Kidney (tissue), 14 donors: Measurements from ENCODE around the gene RAVER2. TPM values are rescaled to one million over a fixed set of nuclear protein-coding genes. Genes with fewer than 3 reads are reported as not detected.

ENCODE experiments used
- DNase-seq, 5 donors: peaks; one replicate each; pipeline ENCODE4 v3.0.0-alpha.2; 2013 to 2020
- FAIRE-seq: peaks from 2 replicates; lab custom pipeline; 2012; peaks lifted over from hg19 to GRCh38; lab: Jason Lieb, UNC
- H3K27ac ChIP-seq, 2 donors: one replicate each; pipeline ENCODE4 v1.7.0; 2013; ENCODE audit warnings: low read depth in 2 of 2, low read length in 2 of 2, inconsistent platforms in 1 of 2
- H3K27me3 ChIP-seq: one replicate; pipeline ENCODE4 v1.7.1; 2013; ENCODE audit warnings: low read length, inconsistent platforms; ENCODE audit not compliant: control insufficient read depth, insufficient read depth
- H3K36me3 ChIP-seq, 3 donors: one replicate each; pipeline versions ENCODE4 v1.7.0 to v1.7.1; 2013; ENCODE audit warnings: low read length in 3 of 3, control low read depth in 1 of 3, inconsistent platforms in 1 of 3; ENCODE audit not compliant: insufficient read depth in 3 of 3, control insufficient read depth in 2 of 3
- H3K4me1 ChIP-seq, 3 donors: one replicate each; pipeline versions ENCODE4 v1.7.0 to v1.7.1; 2013; ENCODE audit warnings: low read length in 3 of 3, inconsistent platforms in 1 of 3, low read depth in 1 of 3; ENCODE audit not compliant: control insufficient read depth in 2 of 3, insufficient read depth in 2 of 3
- H3K4me3 ChIP-seq, 3 donors: one replicate each; pipeline versions ENCODE4 v1.7.0 to v1.8.1; 2013; ENCODE audit warnings: low read length in 3 of 3, control low read depth in 1 of 3, inconsistent platforms in 1 of 3
- H3K9ac ChIP-seq, 3 donors: one replicate each; pipeline versions ENCODE4 v1.7.0 to v1.7.1; 2013; ENCODE audit warnings: low read length in 3 of 3, control low read depth in 1 of 3, inconsistent platforms in 1 of 3
- H3K9me3 ChIP-seq, 3 donors: one replicate each; pipeline versions ENCODE4 v1.7.0 to v1.7.1; 2013; ENCODE audit warnings: low read length in 3 of 3, control low read depth in 1 of 3, inconsistent platforms in 1 of 3; ENCODE audit not compliant: control insufficient read depth in 2 of 3, insufficient read depth in 1 of 3
- intact Hi-C: fragments of 100-400 bp; cut with DNase I; formaldehyde crosslinking; loops from one replicate; pipeline ENCODE4 v1.11.1; 2022
- polyA plus RNA-seq: library from polyadenylated mRNA; stranded (reverse); fragments of 350-450 nt; fragmentation: Illumina TruSeq; extraction: RNeasy Lipid Tissue Mini Kit (QIAGEN cat#74804); gene quantifications from one replicate; pipeline ENCODE4 v1.2.3, GENCODE V29; 2014; ENCODE audit warnings: low read depth, low replicate concordance; ENCODE audit not compliant: insufficient read depth
- total RNA-seq: library from RNA; stranded (reverse); fragmentation: NEBNext Ultra II Directional; extraction: Animal tissue kit (Norgen Biotek cat#: 25700); gene quantifications from one replicate; pipeline ENCODE4 v1.2.1, GENCODE V29; 2021
- TF ChIP-seq, protein P1 (sequence below): IDR thresholded peaks from 3 replicates; pipeline ENCODE4 v1.5.1; 2012; ENCODE audit warnings: mild to moderate bottlenecking, moderate library complexity, borderline replicate concordance; ENCODE audit not compliant: insufficient read depth; ENCODE audit errors: extremely low read depth
- donor health status: control.
- donor health status: control.
- donor health status: control.
- donor health status: control.
- donor health status: control.
- donor health status: DM: yes; HTN: yes; CAD: no.
- donor health status: Normal renal cell carcinoma (clear cell type).

RAVER2 gene
- total and polyA plus RNA-seq, 2 donors from 2014 or later: 7.7 to 9.4 TPM

DNA sequence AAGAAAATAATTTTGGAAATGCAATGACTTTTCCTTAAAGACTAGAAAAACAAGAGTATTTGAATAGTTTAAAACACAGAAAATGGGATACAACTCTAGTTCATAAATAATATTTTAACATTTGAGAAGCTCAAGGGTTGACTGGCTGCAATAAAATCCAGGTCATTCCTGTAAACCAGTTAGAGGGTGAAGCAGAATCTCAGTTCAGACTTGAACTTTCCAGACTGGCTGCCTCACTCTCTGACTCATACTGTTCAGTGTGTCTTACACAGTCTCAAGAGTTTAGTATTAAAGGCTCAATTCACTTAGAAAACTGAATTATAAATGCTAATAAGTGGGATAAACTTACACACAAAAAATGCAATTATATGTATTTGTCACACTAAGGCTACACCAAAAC, 89.9 kb downstream of the RAVER2 start:
- H3K4me1 ChIP-seq: no peaks in the 10 kb centered on the region
- no peak for FAIRE-seq
- no peak overlapping the region for H3K9ac ChIP-seq
- H3K4me3 ChIP-seq: no peak overlapping the region
- no peaks in the 10 kb centered on the region for H3K27me3 ChIP-seq
- TF ChIP-seq, protein P1, sequence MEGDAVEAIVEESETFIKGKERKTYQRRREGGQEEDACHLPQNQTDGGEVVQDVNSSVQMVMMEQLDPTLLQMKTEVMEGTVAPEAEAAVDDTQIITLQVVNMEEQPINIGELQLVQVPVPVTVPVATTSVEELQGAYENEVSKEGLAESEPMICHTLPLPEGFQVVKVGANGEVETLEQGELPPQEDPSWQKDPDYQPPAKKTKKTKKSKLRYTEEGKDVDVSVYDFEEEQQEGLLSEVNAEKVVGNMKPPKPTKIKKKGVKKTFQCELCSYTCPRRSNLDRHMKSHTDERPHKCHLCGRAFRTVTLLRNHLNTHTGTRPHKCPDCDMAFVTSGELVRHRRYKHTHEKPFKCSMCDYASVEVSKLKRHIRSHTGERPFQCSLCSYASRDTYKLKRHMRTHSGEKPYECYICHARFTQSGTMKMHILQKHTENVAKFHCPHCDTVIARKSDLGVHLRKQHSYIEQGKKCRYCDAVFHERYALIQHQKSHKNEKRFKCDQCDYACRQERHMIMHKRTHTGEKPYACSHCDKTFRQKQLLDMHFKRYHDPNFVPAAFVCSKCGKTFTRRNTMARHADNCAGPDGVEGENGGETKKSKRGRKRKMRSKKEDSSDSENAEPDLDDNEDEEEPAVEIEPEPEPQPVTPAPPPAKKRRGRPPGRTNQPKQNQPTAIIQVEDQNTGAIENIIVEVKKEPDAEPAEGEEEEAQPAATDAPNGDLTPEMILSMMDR: no peak
- intact Hi-C loops: no loop called here
- no peak overlapping the region for H3K27ac ChIP-seq
- peaks cover 17 to 56% (median 35%) of the 10 kb centered on the region in 3 donors for H3K36me3 ChIP-seq
- DNase-seq: no peak
- no peaks in the 10 kb centered on the region for H3K9me3 ChIP-seq

DNA sequence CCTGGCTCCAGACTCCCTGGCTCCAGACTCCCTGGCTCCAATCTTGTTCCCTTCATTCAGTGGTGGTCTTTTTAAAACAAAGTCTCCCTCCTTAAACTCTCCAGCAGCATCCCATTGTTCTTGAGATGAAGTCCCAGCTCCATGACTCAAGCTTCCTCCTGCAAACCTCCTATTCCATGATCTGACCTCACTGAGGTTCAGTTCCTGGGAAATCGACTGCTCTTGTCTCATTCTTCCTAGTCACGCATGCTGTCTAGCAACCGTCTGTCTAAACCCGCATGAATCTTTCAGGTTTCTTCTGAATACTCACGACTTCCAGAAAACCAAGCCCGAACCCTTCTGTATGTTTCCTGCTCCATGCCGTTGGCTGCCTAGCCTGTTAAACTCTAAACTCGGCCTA, 91.9 kb downstream of the RAVER2 start:
- no peak for FAIRE-seq
- Histone ChIP-seq H3K4me1 (no peaks in the 10 kb centered on the region), H3K4me3 (no peak overlapping the region), H3K27me3 (no peaks in the 10 kb centered on the region), H3K9me3 (no peaks in the 10 kb centered on the region), H3K27ac (no peak overlapping the region), H3K9ac (no peak overlapping the region), H3K36me3 (peaks cover 17 to 74% (median 51%) of the 10 kb centered on the region in 3 donors)
- intact Hi-C loops: no loop called here
- no peak for DNase-seq
- TF ChIP-seq, protein P1: no peak

DNA sequence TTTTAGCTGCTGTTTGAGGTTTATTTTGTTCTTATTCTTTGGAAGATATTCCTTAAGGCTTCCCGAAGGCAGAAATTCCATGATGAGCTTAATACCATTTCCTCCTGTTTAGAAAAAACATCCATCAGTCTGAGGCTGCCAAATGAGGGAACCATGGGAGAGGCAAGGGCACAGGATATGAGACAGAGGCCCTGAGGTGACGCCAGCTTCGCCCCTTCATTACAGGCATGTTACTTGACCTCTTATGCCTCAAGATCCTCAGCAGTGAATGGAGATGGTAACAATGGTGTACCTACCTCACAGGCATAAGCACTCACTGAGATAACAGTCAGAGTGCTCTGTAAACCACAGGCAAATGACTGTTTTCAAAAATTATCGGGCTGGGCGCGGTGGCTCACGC, 93.6 kb downstream of the RAVER2 start:
- no peaks in the 10 kb centered on the region for H3K4me1 ChIP-seq
- H3K4me3 ChIP-seq: no peak overlapping the region
- intact Hi-C loops: no loop called here
- no peak overlapping the region for H3K9ac ChIP-seq
- TF ChIP-seq, protein P1: no peak
- peaks cover 13 to 76% (median 45%) of the 10 kb centered on the region in 3 donors for H3K36me3 ChIP-seq
- H3K9me3 ChIP-seq: no peaks in the 10 kb centered on the region
- H3K27ac ChIP-seq: no peak overlapping the region
- no peaks in the 10 kb centered on the region for H3K27me3 ChIP-seq
- no peak for FAIRE-seq
- no peak for DNase-seq

DNA sequence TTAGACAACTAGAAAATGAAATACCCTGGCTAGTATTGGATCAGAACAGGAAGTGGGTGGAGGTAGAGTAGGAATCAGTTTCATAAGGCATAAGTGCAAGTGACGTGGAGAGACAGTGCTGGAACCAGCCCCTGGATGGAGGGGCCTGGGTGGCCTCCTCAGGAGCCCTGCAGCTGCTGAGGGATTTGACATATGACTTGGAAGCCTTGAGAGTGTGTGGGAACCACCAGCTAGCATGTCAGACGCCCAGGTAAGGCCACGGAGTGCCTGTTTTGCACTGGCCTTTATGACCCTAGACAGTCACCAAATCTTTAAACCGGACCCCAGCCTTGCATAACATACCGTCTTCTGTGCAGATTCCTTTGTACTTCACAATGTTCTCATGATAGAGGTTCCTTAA, 94.4 kb downstream of the RAVER2 start:
- FAIRE-seq: no peak
- intact Hi-C loops: no loop called here
- no peaks in the 10 kb centered on the region for H3K4me1 ChIP-seq
- H3K27me3 ChIP-seq: no peaks in the 10 kb centered on the region
- no peak overlapping the region for H3K9ac ChIP-seq
- H3K27ac ChIP-seq: no peak overlapping the region
- no peak for DNase-seq
- H3K9me3 ChIP-seq: no peaks in the 10 kb centered on the region
- peaks cover 8 to 76% (median 46%) of the 10 kb centered on the region in 3 donors for H3K36me3 ChIP-seq
- H3K4me3 ChIP-seq: no peak overlapping the region
- TF ChIP-seq, protein P1: no peak
